Measurements from ENCODE around the gene TRMT5.
A peak's percentile ranks its signal among the peaks of the same experiment; 100 is the strongest.

Gene TRMT5

GRCh38 chr14:60980811-60981632 lies at the start of gene TRMT5, which contains the start of gene SLC38A6:
TSS of gene TRMT5 (minus strand) at chr14:60981079. CDS start at chr14:60980973, 106 bp downstream.
TSS of gene SLC38A6 (plus strand) at chr14:60981245. CDS start at chr14:60981278, 33 bp downstream.
- peak; percentile 94 for DNase-seq

DNA sequence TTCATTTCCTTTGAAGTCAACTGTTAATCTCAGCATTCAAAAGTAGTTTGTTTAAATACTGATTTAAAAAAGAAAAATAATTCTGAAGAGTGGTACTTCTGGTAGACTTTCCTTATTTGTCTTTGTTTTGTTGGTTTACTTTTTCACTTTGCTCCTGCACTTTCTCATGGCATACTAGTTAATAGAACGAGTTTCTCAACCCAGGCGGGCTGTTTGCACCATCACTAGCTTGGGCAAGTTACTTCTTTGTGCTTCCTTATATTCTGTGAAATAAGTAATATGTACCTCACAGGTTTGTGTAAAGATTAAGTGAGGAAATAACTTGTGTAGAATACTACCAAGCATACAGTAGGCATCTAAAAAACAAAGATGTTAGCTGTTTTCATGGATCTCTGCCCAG lies 45.6 kb upstream of the TRMT5 start:
- DNase-seq, result no peak

- DNase-seq, result peak; percentile 82
These were observed 44.7 kb upstream of the TRMT5 start for GRCh38 chr14:61025251-61026223.

DNA sequence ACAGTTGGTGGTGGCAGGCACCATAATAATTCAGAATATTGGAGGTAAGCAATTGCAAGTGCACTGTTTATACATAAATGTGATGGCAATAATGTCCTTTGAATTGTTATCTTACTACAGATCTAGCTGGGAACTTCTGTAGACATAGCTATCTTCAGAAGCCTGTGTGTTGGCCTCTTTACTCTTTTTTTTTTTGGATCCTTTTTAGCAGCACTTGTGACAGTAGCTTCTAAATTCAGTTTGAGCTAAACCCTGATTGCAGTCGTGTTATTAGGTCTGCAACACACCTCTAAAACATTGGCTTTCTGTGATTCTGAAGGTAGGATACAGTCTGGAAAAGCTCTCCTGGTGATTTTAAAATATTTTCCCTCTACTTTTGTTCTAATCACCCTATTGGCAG lies 38.7 kb upstream of the TRMT5 start:
- DNase-seq, result no peak

- DNase-seq, result peak; percentile 36
These were observed 22.7 kb upstream of the TRMT5 start for GRCh38 chr14:61003571-61003970.

DNA sequence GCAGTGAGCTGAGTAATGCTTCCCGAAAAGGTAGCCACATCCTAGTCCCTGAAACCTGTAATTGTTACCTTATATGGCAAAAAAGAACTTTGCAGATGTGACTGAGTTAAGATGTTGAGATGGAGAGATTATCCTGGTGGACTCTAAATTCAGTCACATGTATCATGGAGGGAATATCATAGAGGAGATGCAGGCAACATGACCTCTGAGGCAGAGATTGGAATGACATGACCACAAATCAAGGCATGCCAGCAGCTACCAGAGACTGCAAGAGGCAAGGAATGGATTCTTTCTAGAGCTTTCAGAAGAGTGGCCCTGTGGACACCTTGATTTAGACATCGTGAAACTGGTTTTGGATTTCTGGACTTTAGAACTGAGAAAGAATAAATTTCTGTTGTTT lies 18.7 kb upstream of the TRMT5 start:
- DNase-seq, result no peak

DNA sequence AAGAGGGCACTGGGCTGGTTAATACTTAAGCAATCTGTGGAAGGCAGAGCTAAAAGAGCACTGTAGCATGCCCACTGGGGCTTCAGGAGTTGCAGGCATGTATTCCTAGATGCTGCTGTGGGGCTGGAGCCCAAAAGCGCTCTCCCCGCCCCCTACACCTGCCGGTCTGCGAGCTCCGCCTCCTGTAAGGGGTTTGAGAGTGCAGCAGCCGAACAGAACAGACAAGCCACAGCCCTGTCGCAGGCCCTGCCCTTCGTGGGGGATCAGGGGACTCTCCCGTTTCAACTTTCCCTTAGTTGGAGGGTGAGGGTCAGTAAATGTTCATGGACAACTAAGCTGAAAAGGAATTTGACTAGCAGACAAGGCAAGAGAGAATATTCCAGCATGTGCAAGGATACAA lies 17.7 kb upstream of the TRMT5 start:
- DNase-seq, result no peak

- peak; percentile 87 for DNase-seq
These were observed 8.7 kb upstream of the TRMT5 start for GRCh38 chr14:60989599-60989998.

DNA sequence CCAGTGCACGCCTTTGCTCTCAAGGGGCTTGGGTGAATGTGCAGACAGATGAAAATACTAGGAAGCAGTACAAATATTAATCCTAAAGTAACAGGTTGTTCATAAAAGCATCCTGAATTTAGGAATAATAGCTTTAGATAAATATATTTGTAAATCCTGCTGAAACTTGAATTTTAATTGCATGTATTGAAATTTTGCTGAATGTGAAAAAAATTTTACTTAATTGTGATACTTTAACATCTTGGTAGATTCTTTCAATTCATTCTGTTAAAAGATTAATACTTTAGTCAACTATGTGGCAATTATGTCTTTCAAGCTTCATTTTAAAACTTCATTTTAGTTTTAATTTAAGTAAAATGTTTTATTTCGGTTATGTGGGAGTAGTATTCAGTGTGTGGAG lies 5.6 kb upstream of the TRMT5 start:
- no peak for DNase-seq

DNA sequence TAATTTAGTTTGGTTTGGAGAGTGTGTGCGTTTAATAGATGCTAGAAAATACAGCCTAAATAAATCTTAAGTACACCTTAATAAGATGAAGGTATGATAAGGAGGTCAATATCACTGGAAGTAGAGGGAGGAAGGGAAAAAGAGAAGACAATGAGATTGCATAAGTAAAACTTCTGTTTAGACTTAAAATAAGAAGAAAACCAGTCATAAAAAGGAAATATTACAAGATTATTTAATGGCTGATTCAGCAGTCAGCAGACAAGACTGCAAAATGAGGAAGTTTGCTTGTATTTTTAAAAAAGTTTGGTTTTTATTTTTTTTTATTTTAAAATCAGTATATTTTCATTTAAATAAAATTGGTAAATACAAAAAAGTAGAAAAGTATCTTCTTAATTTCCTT lies 3.3 kb upstream of the TRMT5 start:
- peak; percentile 56 for DNase-seq

GRCh38 chr14:60981633-60982455 lies 965 bp upstream of the TRMT5 start:
- peak; percentile 64 for DNase-seq

GRCh38 chr14:60977847-60978246 lies 3.0 kb downstream of the TRMT5 start:
- DNase-seq, result no peak

DNA sequence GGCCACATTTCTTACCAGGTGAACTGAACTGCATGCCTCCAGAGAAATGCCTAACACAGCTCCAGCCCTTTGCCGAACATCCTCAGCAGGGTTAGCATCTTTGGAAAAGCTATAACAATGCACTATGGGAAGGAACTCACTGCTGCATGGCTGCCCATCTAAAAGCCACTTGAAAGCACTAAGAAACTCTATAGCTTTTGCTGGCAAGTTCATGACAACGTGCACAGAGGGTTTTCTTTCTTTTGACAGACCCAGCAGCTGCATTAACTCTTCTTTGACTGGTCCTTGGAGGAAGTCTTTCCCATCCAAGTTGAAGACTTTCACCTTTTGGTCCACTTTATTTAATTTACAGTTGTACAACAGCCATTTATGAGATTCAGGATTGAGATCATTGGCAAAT lies 5.3 kb downstream of the TRMT5 start:
- no peak for DNase-seq

- DNase-seq, result no peak
These were observed 6.7 kb downstream of the TRMT5 start for GRCh38 chr14:60974090-60974651.

- DNase-seq, result no peak
These were observed 7.8 kb downstream of the TRMT5 start for GRCh38 chr14:60973070-60973469.

GRCh38 chr14:60972295-60972694 lies 8.6 kb downstream of the TRMT5 start:
- DNase-seq, result no peak

DNA sequence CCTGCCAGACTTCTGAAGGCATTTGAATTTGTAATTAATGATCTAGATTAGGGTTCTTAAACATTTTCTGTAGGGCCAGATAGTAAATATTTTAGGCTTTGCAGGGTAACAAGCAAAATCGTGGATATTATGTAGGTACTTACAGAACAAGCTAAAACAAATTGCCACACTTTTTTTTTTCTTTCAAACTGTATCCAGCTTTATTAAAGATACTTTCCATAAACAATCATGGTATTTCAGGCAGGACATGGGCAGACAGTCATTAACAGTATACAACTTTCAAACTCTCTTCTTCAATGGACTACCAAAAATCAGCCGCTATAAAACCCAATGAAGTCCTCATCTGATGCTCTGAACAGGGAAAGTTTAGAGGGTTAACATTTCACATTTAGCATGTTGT lies 9.6 kb downstream of the TRMT5 start:
- no peak for DNase-seq

DNA sequence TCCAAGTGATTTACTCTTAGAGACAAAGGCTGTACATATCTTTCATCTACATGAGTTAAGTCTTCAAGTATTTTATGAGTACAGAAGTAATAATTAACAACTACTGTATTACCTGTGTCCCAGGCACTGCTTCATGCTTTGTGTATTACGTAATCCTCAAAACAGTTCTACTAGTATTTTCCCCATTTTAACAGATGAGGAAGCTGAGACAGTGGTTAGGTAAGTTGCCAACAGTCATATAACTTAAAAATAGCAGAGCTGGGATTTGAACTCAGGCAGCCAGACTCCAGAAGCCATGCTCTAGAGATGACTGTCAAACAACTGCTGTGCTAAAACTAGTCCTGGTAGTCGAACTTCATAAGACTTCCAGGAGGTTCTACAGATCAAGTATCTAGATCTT lies 10.7 kb downstream of the TRMT5 start:
- DNase-seq, result no peak

DNA sequence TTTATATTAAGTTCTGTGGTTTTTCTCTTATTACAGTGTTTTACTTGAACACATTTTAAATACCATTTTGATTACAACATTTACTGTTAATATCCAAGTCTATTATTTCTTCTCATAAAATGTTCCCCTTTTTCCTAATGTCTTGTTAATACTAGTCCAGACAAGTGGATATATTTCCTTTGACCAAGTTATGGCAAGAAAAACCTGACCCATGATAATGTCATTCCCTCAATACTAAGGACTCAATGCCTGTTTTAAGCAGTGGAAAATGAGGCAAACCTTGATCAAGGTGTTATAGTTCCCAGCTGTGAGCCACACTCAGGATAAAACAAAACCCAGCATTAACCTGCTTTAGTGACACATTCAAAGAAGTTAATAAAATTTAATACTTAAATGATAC lies 12.2 kb downstream of the TRMT5 start:
- no peak for DNase-seq

DNA sequence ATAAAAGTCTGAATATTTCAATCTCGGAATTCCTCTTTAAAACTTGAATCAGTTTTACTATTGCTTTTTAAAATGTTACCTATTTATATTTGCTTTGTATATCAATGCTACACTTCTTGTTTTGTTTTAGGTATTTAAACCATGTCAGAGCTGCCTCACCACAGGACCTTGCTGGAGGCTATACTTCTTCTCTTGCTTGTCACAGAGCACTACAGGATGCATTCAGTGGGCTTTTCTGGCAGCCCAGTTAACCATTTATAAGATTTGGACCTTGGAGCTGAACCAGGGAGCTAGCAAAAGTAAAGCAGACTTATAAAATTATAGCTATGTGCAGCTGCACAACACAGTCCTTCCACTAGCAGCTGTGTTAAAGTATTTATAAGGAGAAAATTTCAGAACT lies 12.8 kb downstream of the TRMT5 start:
- DNase-seq, result no peak

DNA sequence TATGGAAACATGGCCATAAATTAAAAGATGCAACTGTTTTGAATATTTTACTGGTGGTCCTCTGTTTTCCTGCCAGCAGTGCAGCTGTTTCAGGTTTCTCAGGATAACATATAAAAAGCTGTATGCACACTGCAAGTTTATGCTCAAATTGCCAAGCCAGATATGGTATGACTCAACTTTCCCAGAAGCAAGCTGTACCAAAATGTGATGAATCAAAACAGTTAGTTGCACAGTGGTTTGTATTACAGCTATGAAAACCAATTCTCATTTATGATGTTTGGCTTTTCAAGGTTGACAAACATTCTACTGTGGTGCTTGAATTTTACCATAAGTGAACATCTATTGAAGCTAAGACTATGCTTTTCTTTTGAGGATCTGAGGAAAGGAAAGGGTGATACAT lies 15.5 kb downstream of the TRMT5 start:
- no peak for DNase-seq

DNA sequence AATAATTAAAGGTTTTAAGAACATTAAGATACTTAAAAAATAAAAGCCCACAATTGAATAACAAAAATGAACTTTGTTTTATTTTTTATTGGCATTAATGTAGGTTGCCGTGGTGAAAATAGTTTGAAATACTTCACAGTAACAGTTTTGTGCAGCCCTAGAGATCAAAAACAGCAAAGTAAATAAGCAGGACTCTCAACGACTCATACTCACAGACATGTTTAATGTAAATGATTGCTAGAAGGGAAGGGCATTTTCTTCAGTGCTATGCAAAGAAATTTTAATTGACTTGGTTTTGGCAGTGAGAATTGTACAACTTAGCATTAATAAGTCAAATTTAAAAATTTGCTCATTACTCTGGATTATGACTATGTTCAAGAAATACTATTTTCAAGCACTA lies 16.0 kb downstream of the TRMT5 start:
- no peak for DNase-seq

GRCh38 chr14:60963761-60964160 lies 17.1 kb downstream of the TRMT5 start:
- DNase-seq, result no peak
